Vagina (tissue), 2 donors: ENCODE measurements around the gene BCKDHA.

Experiments
- POLR2AphosphoS5 ChIP-seq, 2 donors: sonication (generic); formaldehyde crosslinking; IDR thresholded peaks; one replicate each; pipeline ENCODE4 v1.9.0; 2017; ENCODE audit warnings: antibody characterized with exemption in 2 of 2, mild to moderate bottlenecking in 2 of 2, low read depth in 1 of 2; ENCODE audit not compliant: insufficient read depth in 1 of 2
- TF ChIP-seq, protein P1 (sequence below), 3 experiments: fragments of 450-650 bp in 2 of 3; fragments of 200-600 bp in 1 of 3; sonication (generic) in 1 of 3; IDR thresholded peaks; one replicate each; pipeline ENCODE4 v1.5.1; 2017 to 2019; ENCODE audit warnings: antibody characterized with exemption in 3 of 3, mild to moderate bottlenecking in 2 of 3, moderate library complexity in 2 of 3

GRCh38 chr19:41395355-41395754 is 2.3 kb upstream of the BCKDHA start:
- TF ChIP-seq, protein P1, sequence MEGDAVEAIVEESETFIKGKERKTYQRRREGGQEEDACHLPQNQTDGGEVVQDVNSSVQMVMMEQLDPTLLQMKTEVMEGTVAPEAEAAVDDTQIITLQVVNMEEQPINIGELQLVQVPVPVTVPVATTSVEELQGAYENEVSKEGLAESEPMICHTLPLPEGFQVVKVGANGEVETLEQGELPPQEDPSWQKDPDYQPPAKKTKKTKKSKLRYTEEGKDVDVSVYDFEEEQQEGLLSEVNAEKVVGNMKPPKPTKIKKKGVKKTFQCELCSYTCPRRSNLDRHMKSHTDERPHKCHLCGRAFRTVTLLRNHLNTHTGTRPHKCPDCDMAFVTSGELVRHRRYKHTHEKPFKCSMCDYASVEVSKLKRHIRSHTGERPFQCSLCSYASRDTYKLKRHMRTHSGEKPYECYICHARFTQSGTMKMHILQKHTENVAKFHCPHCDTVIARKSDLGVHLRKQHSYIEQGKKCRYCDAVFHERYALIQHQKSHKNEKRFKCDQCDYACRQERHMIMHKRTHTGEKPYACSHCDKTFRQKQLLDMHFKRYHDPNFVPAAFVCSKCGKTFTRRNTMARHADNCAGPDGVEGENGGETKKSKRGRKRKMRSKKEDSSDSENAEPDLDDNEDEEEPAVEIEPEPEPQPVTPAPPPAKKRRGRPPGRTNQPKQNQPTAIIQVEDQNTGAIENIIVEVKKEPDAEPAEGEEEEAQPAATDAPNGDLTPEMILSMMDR (IDR thresholded peaks at IDR 0.05): no peak
- TF ChIP-seq POLR2AphosphoS5 (IDR thresholded peaks at IDR 0.05; ENCODE audit: insufficient read depth in 1 of 2, low read depth in 1 of 2): no peak
